Activated CD4-positive, alpha-beta T cell treated with anti-CD3 and anti-CD28 coated beads, Interleukin-10, Interleukin-2, amounts not matched to agents 100 ng/mL and 50 ng/mL, durations not matched to agents 16 hours and 8 hours (primary cell): ENCODE results near the gene NDFIP1.

Source experiments
- DNase-seq: peaks from one replicate; pipeline ENCODE4 v3.0.0-alpha.2; 2020

NDFIP1 gene

GRCh38 chr5:142193114-142193428 lies 84.5 kb downstream of the NDFIP1 start:
- no peak for DNase-seq

GRCh38 chr5:142197098-142197497 lies 88.5 kb downstream of the NDFIP1 start:
- no peak for DNase-seq

GRCh38 chr5:142197781-142198180 lies 89.2 kb downstream of the NDFIP1 start:
- DNase-seq: no peak

- no peak for DNase-seq
Measured at GRCh38 chr5:142199388-142199787, 90.8 kb downstream of the NDFIP1 start.

GRCh38 chr5:142200387-142200786 lies 91.8 kb downstream of the NDFIP1 start:
- no peak for DNase-seq

- no peak for DNase-seq
Measured at GRCh38 chr5:142201471-142201887, 92.9 kb downstream of the NDFIP1 start.

- no peak for DNase-seq
Measured at GRCh38 chr5:142202282-142202681, 93.7 kb downstream of the NDFIP1 start.
